Measurements from ENCODE around the gene NUCB2.
"Not testable (repeated sequence)": the region's sequence is repeated elsewhere in the genome, so short reads cannot be mapped to it uniquely, and the experiment has no call there.

The NUCB2 gene

GRCh38 chr11:17276236-17277023 lies at the start of gene NUCB2:
TSS of gene NUCB2 (plus strand) at chr11:17276739. CDS start at chr11:17295324, 18,585 bp downstream.
- peak; percentile 77 to 97 (median 93) for DNase-seq

DNA sequence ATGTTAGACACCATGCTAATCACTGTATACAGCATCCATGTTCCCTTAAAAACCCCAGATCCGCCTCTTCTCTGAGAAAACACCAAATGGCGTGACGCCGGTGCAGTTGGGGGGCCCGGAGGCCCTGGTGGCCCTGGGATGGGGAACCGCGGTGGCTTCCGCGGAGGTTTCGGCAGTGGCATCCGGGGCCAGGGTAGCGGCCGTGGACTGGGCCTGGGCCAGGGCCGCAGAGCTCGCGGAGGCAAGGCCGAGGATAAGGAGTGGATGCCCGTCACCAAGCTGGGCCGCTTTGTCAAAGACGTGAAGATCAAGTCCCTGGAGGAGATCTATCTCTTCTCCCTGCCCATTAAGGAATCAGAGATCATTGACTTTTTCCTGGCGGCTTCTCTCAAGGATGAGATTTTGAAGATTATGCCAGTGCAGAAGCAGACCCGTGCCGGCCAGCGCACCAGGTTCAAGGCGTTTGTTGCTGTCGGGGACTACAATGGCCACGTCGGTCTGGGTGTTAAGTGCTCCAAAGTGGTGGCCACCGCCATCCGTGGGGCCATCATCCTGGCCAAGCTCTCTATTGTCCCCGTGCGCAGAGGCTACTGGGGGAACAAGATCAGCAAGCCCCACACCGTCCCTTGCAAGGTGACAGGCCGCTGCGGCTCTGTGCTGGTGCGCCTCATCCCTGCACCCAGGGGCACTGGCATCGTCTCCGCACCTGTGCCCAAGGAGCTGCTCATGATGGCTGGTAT lies 48.2 kb upstream of the NUCB2 start:
- not testable (repeated sequence) for DNase-seq

DNA sequence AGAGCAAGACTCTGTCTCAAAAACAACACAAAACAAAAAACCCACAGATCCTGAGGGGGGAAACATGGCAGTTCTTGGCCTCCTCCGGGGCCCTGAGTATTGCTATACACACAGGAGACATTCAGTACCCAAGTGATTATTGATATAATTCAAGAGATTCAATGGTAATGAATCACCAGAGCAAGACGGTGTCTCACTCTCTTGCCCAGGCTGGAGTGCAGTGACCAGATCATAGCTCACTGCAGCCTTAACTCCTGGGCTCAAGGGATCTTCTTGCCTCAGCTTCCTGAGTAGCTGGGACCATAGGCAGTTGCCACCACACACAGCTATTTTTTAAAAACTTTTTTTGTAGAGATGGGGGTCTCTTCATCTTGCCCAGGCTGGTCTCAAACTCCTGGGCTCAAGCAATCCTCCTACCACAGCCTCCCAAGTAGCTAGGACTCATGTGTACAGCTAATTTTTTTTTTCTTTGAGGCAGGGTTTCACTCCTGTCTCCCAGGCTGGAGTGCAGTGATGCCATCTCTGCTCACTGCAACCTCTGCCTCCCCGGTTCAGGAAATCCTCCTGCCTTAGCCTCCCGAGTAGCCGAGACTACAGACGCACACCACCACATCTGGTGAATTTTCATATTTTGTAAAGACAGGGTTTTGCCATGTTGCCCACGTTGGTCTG lies 46.9 kb upstream of the NUCB2 start:
- no peak for DNase-seq

- no peak for DNase-seq
Observed at GRCh38 chr11:17230867-17231851, 45.4 kb upstream of the NUCB2 start.

DNA sequence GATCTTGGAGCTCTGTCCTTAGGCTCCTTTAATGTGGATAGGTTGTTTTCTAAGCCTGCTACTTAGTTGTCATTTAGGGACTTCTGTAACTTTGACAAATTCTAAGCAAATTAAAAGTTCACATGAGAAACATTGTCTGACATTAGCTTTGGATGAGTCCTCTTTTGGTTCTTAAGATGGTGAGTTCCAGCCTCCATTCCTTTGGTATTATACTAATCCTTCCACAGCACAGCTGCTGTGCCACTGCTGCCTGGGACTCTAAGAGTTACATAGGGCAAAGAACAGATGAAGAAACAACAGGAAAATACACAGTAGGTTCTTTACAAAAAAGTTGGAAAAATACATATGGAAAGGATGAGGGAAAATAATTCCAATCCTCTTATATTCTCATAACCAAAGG lies 43.4 kb upstream of the NUCB2 start:
- no peak for DNase-seq

- DNase-seq = no peak
Observed at GRCh38 chr11:17238377-17238776, 38.2 kb upstream of the NUCB2 start.

- not testable (repeated sequence) for DNase-seq
Observed at GRCh38 chr11:17239927-17240326, 36.6 kb upstream of the NUCB2 start.

DNA sequence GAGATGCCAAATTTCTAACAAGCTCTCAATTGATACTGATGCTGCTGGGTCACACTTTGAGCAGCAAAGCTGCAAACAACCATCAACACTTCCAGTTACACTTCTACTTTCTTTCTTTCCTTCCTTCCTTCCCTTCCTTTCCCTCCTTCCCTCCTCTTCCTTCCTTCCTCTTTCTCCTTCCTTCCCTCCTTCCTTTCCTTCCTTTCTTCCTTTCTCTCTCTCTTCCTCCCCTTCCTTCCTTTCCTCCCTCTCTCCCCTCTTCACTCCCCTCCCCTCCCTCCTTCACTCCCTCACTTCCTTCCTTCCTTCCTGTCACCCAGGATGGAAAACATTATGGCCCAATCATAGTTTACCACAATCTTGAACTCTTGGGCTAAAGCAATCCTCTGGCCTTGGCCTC lies 35.8 kb upstream of the NUCB2 start:
- no peak for DNase-seq

- DNase-seq = not testable (repeated sequence)
Observed at GRCh38 chr11:17242954-17243353, 33.6 kb upstream of the NUCB2 start.

- DNase-seq = no peak
Observed at GRCh38 chr11:17244046-17244445, 32.5 kb upstream of the NUCB2 start.

DNA sequence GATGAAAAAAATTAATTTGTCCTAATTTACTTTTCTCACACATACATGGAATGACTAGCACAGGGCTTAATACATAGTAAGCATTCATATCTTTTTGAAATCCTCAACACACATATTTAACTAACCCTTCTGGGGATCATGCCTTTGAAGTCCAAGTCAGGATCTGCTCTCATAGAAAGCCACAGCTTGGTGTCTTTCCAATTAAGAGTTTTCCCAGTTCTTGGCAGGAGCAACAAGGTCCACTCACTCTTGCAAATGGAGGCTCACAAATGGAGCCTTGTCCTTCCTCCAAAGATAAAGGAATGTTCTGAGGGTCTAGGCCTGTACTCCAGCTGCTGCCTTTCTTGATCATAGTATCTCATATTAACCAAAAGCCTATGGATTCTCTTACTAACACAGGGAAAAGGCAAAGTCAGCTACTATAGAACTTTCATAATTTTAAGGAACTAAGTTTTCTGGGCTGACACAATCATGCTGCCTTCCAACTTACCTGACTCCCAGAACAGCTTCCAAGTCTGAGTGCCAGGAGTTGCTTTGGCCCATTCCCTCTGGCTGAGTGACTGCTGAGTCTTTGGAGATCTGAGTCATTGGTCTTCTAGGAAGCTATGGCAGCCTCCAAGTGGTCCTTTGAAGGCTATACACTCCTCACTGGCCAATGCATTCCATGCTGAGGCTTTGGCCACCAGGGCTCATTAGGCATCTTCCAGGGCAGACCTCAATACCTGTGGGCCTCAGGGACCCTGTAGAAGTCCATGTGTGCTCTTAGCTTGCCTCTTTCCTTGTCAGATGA lies 25.8 kb upstream of the NUCB2 start:
- no peak for DNase-seq

- no peak for DNase-seq
Observed at GRCh38 chr11:17252704-17253103, 23.8 kb upstream of the NUCB2 start.

DNA sequence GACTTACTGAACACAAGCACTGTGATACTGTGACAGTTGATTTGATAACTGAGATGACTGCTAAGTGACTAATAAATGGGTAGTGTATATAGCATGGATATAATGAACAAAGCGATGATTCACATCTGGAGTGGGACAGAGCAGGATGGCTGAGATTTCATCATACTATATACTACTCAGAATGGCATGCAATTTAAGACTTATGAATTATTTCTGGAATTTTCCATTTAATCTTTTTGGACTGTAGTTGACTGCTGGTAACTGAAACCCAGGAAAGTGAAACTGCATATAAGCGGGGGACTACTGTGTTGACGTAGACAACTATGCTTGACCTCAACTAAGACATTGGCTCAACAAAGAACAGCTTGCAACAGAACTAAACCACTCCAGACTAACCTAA lies 20.0 kb upstream of the NUCB2 start:
- DNase-seq = no peak

GRCh38 chr11:17257196-17257595 lies 19.3 kb upstream of the NUCB2 start:
- DNase-seq = no peak

DNA sequence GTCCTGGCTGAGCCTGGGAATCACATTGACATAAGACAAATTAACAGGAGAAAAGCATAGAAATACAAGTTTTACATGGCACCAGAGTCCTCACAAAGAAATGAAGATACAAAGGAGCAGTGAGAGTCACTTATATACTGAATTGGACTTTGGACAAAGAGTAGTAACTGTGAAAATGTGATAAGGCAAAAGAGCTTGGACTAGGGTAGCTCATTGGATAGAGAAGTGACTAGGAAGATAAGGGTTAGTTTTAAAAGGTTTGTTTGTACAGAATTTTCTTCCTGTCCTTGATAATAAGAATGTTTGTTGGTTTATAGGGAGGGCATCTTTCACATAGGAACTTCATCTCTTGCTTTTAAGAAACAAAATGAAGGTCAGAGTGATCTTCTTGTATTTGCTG lies 17.9 kb upstream of the NUCB2 start:
- no peak for DNase-seq

- DNase-seq = no peak
Observed at GRCh38 chr11:17259519-17259918, 17.0 kb upstream of the NUCB2 start.

DNA sequence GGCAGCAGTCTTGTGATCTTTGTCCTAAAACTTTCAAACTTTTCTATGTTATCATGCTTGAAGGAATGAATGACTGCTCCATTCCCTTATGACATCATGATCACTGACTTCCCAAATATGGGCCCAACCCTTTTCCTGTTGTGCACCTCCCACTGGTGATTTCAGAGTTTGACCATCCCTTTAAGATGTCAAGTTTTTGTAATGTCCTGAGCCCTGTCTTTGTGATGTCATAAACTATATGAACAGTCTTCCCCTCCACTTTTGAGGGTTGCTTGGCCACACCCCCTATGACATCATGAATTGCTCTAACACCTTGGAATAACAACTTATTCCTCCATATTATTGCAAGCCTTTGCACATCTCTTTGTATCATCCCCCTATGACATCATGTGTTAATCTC lies 16.5 kb upstream of the NUCB2 start:
- no peak for DNase-seq

GRCh38 chr11:17263769-17264168 lies 12.8 kb upstream of the NUCB2 start:
- no peak for DNase-seq

GRCh38 chr11:17266781-17267180 lies 9.8 kb upstream of the NUCB2 start:
- no peak for DNase-seq

DNA sequence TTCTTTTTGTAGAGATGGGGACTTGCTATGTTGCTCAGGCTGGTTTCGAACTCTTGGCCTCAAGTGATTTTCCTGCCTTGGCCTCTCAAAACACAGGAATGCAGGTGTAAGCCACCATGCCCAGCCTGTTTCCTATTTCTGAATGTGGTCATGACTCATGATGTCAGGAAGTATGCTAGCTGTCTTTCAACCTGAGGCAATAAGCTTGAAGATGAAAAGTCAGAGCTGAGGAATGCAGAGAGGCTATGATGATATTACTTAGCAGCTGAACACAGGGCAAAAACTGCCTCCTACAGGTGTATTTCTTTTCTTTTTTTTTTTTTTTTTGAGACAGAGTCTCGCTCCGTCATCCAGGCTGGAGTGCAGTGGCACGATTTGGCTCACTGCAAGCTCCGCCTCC lies 9.0 kb upstream of the NUCB2 start:
- DNase-seq = no peak

DNA sequence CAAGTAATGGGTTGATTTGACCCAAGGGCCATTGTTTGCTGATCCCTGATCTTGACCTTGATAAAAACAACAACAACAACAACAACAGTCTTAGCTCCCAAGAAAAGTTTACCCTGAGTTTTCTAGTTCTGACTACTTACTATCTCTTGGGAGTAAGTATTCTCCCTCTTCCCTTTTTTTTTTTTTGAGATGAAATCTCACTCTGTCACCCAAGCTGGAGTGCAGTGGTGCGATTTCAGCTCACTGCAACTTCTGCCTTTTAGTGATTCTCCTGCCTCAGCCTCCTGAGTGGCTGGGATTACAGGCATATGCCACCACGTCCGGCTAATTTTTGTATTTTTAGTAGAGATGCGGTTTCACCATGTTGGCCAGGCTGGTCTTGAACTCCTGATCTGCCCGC lies 8.0 kb upstream of the NUCB2 start:
- not testable (repeated sequence) for DNase-seq
